ENCODE measurements around the gene H19. TPM values are rescaled to one million over a fixed set of nuclear protein-coding genes. Genes with fewer than 3 reads are reported as not detected.

Gene H19
- total and polyA plus RNA-seq, 4 donors = 49.1 to 1,932 (median 181) TPM

GRCh38 chr11:1964348-1964747 lies 33.3 kb downstream of the H19 start:
- Histone ChIP-seq H3K4me1 (ENCODE audit: control insufficient read depth in 5 of 5, insufficient read depth in 5 of 5, low read length in 5 of 5) (no peaks in the 10 kb centered on the region), H3K27me3 (ENCODE audit: control insufficient read depth in 3 of 3, insufficient read depth in 3 of 3, low read length in 2 of 3) (no peaks in the 10 kb centered on the region), H3K9ac (ENCODE audit: insufficient read depth in 1 of 2, low read length in 2 of 2) (no peak overlapping the region), H3K4me3 (no peak overlapping the region), H3K9me3 (ENCODE audit: control insufficient read depth in 4 of 4, insufficient read depth in 3 of 4, low read length in 3 of 4) (no peaks in the 10 kb centered on the region), H3K27ac (ENCODE audit: low read depth in 1 of 2, low read length in 1 of 2) (no peak overlapping the region), H3K36me3 (ENCODE audit: control insufficient read depth in 4 of 4, insufficient read depth in 4 of 4, low read length in 4 of 4) (no peaks in the 10 kb centered on the region)
- DNase-seq = no peak
- no peak for ATAC-seq (ENCODE audit: insufficient read depth, low FRiP score)
- TF ChIP-seq, protein P1, sequence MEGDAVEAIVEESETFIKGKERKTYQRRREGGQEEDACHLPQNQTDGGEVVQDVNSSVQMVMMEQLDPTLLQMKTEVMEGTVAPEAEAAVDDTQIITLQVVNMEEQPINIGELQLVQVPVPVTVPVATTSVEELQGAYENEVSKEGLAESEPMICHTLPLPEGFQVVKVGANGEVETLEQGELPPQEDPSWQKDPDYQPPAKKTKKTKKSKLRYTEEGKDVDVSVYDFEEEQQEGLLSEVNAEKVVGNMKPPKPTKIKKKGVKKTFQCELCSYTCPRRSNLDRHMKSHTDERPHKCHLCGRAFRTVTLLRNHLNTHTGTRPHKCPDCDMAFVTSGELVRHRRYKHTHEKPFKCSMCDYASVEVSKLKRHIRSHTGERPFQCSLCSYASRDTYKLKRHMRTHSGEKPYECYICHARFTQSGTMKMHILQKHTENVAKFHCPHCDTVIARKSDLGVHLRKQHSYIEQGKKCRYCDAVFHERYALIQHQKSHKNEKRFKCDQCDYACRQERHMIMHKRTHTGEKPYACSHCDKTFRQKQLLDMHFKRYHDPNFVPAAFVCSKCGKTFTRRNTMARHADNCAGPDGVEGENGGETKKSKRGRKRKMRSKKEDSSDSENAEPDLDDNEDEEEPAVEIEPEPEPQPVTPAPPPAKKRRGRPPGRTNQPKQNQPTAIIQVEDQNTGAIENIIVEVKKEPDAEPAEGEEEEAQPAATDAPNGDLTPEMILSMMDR (IDR thresholded peaks at IDR 0.05; ENCODE audit: control extremely low read depth, extremely low read depth) = no peak
- no CpG with 5 or more reads among the region's 17 CpGs for WGBS, 2 donors

DNA sequence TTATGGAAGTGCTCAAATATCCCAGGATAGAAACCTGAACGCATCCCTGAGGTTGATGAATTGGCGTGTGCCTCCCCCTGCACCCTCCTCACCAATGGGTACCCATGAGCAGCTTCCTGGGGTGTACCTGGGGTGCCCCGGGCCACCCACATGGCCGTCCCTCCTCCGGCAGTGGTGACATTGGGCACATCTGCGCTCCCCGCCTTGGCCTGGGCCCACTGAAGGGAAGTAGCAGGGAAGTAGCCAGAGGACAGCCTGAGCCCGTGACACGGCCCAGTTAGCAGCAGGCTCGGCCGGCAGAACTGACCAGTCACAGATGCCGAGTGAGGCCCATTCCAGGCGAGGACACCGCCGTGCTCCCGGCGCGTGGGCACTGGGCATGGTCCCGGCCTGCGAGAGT lies 33.8 kb downstream of the H19 start:
- H3K27ac ChIP-seq (ENCODE audit: low read depth in 1 of 2, low read length in 1 of 2) = no peak overlapping the region
- TF ChIP-seq, protein P1 (IDR thresholded peaks at IDR 0.05; ENCODE audit: control extremely low read depth, extremely low read depth) = no peak
- H3K4me1 ChIP-seq (ENCODE audit: control insufficient read depth in 5 of 5, insufficient read depth in 5 of 5, low read length in 5 of 5) = no peaks in the 10 kb centered on the region
- H3K27me3 ChIP-seq (ENCODE audit: control insufficient read depth in 3 of 3, insufficient read depth in 3 of 3, low read length in 2 of 3) = no peaks in the 10 kb centered on the region
- H3K9ac ChIP-seq (ENCODE audit: insufficient read depth in 1 of 2, low read length in 2 of 2) = no peak overlapping the region
- WGBS, 2 donors = 92% methylated on average over 6 of the region's 20 CpGs; no CpG with 5 or more reads in 1 of the 2 donors
- H3K36me3 ChIP-seq (ENCODE audit: control insufficient read depth in 4 of 4, insufficient read depth in 4 of 4, low read length in 4 of 4) = no peaks in the 10 kb centered on the region
- ATAC-seq (ENCODE audit: insufficient read depth, low FRiP score) = no peak
- no peak overlapping the region for H3K4me3 ChIP-seq
- no peaks in the 10 kb centered on the region for H3K9me3 ChIP-seq (ENCODE audit: control insufficient read depth in 4 of 4, insufficient read depth in 3 of 4, low read length in 3 of 4)
- DNase-seq = no peak

GRCh38 chr11:1959786-1960185 lies 37.9 kb downstream of the H19 start:
- ATAC-seq (ENCODE audit: insufficient read depth, low FRiP score) (no peak), DNase-seq (no peak)
- Histone ChIP-seq H3K9ac (ENCODE audit: insufficient read depth in 1 of 2, low read length in 2 of 2) (no peak overlapping the region), H3K27me3 (ENCODE audit: control insufficient read depth in 3 of 3, insufficient read depth in 3 of 3, low read length in 2 of 3) (no peaks in the 10 kb centered on the region), H3K4me3 (no peak overlapping the region), H3K9me3 (ENCODE audit: control insufficient read depth in 4 of 4, insufficient read depth in 3 of 4, low read length in 3 of 4) (no peaks in the 10 kb centered on the region), H3K4me1 (ENCODE audit: control insufficient read depth in 5 of 5, insufficient read depth in 5 of 5, low read length in 5 of 5) (no peaks in the 10 kb centered on the region), H3K36me3 (ENCODE audit: control insufficient read depth in 4 of 4, insufficient read depth in 4 of 4, low read length in 4 of 4) (no peaks in the 10 kb centered on the region), H3K27ac (ENCODE audit: low read depth in 1 of 2, low read length in 1 of 2) (no peak overlapping the region)
- TF ChIP-seq, protein P1 (IDR thresholded peaks at IDR 0.05; ENCODE audit: control extremely low read depth, extremely low read depth) = no peak
- WGBS, 2 donors = 82% methylated on average over 5 of the region's 17 CpGs

- Histone ChIP-seq H3K4me1 (ENCODE audit: control insufficient read depth in 5 of 5, insufficient read depth in 5 of 5, low read length in 5 of 5) (no peaks in the 10 kb centered on the region), H3K36me3 (ENCODE audit: control insufficient read depth in 4 of 4, insufficient read depth in 4 of 4, low read length in 4 of 4) (no peaks in the 10 kb centered on the region), H3K9me3 (ENCODE audit: control insufficient read depth in 4 of 4, insufficient read depth in 3 of 4, low read length in 3 of 4) (no peaks in the 10 kb centered on the region), H3K27ac (ENCODE audit: low read depth in 1 of 2, low read length in 1 of 2) (no peak overlapping the region), H3K27me3 (ENCODE audit: control insufficient read depth in 3 of 3, insufficient read depth in 3 of 3, low read length in 2 of 3) (no peaks in the 10 kb centered on the region), H3K4me3 (no peak overlapping the region), H3K9ac (ENCODE audit: insufficient read depth in 1 of 2, low read length in 2 of 2) (no peak overlapping the region)
- no peak for DNase-seq
- ATAC-seq (ENCODE audit: insufficient read depth, low FRiP score) = no peak
- no CpG with 5 or more reads among the region's 18 CpGs for WGBS, 2 donors
- TF ChIP-seq, protein P1 (IDR thresholded peaks at IDR 0.05; ENCODE audit: control extremely low read depth, extremely low read depth) = no peak
Measured at GRCh38 chr11:1958367-1958766, 39.3 kb downstream of the H19 start.

Measured in lung (tissue), 12 donors.